Neural cell (in vitro differentiated cells): ENCODE results near the gene GNL2. TPM values are rescaled to one million over a fixed set of nuclear protein-coding genes. Genes with fewer than 3 reads are reported as not detected.

Source experiments
- H2AFZ ChIP-seq: fragments of 200-600, 300-800 bp; sonication (generic), shearing (Covaris generic); 2 replicates; pipeline ENCODE4 v1.6.0; 2014; ENCODE audit warnings: low read depth, mild to moderate bottlenecking, antibody characterized with exemption, low read length, moderate library complexity
- H3F3A ChIP-seq: fragments of 200-600 bp; shearing (Covaris generic); 2 replicates; pipeline ENCODE4 v1.6.1; 2016; ENCODE audit warnings: mild to moderate bottlenecking, moderate library complexity, mixed read lengths, antibody characterized with exemption, low read length; ENCODE audit not compliant: insufficient read depth, poor library complexity, severe bottlenecking
- H3K27ac ChIP-seq: fragments of 200-600, 300-800 bp; sonication (generic), shearing (Covaris generic); 2 replicates; pipeline ENCODE4 v1.5.1; 2014; ENCODE audit warnings: mild to moderate bottlenecking, low read length, moderate library complexity
- H3K27me3 ChIP-seq: fragments of 300-800, 200-600 bp; sonication (generic), shearing (Covaris generic); 2 replicates; pipeline ENCODE4 v1.6.0; 2014; ENCODE audit warnings: mild to moderate bottlenecking, low read depth, low read length, moderate library complexity; ENCODE audit not compliant: insufficient read depth
- H3K36me3 ChIP-seq: fragments of 300-800, 200-600 bp; sonication (generic), shearing (Covaris generic); 2 replicates; pipeline ENCODE4 v1.5.1; 2014; ENCODE audit warnings: mild to moderate bottlenecking, antibody characterized with exemption, low read length, moderate library complexity; ENCODE audit not compliant: insufficient read depth
- H3K4me2 ChIP-seq: fragments of 300-800, 200-600 bp; sonication (generic), shearing (Covaris generic); 2 replicates; pipeline ENCODE4 v1.6.0; 2014; ENCODE audit warnings: mild to moderate bottlenecking, low read length
- H3K4me3 ChIP-seq: fragments of 300-800, 200-600 bp; sonication (generic), shearing (Covaris generic); 2 replicates; pipeline ENCODE4 v1.5.1; 2014; ENCODE audit warnings: mild to moderate bottlenecking, low read length, moderate library complexity
- H3K79me2 ChIP-seq: fragments of 200-600 bp; shearing (Covaris generic); replicated peaks from 2 replicates; pipeline ENCODE4 v1.6.0; 2014; ENCODE audit warnings: mild to moderate bottlenecking, low read length, moderate library complexity; ENCODE audit not compliant: insufficient read depth
- H3K9ac ChIP-seq: fragments of 300-800, 200-600 bp; sonication (generic), shearing (Covaris generic); 2 replicates; pipeline ENCODE4 v1.6.1; 2016; ENCODE audit warnings: mild to moderate bottlenecking, low read length, mixed read lengths
- H3K9me2 ChIP-seq: fragments of 200-600 bp; shearing (Covaris generic); 2 replicates; pipeline ENCODE4 v1.6.1; 2016; ENCODE audit warnings: mild to moderate bottlenecking, low read length, mixed read lengths; ENCODE audit not compliant: insufficient read depth
- H3K9me3 ChIP-seq: fragments of 200-600, 300-800 bp; sonication (generic), shearing (Covaris generic); 2 replicates; pipeline ENCODE4 v1.6.1; 2016; ENCODE audit warnings: mild to moderate bottlenecking, mixed run types, low read length, moderate library complexity, mixed read lengths
- H4K20me1 ChIP-seq: fragments of 200-600 bp; shearing (Covaris generic); 2 replicates; pipeline ENCODE4 v1.6.1; 2016; ENCODE audit warnings: mild to moderate bottlenecking, mixed run types; ENCODE audit not compliant: insufficient read depth
- CTCF ChIP-seq: fragments of 450-650 bp; IDR thresholded peaks from 2 replicates; pipeline ENCODE4 v1.5.1; 2014; ENCODE audit warnings: antibody characterized with exemption, mild to moderate bottlenecking, moderate library complexity; ENCODE audit not compliant: poor library complexity, severe bottlenecking
- EP300 ChIP-seq: fragments of 450-650 bp; conservative IDR thresholded peaks from 2 replicates; pipeline ENCODE4 v1.6.1; 2014; ENCODE audit warnings: antibody characterized with exemption, mild to moderate bottlenecking, moderate library complexity; ENCODE audit not compliant: poor library complexity, severe bottlenecking
- EZH2 ChIP-seq: fragments of 200-600, 300-800 bp; shearing (Covaris generic), sonication (generic); IDR thresholded peaks from 2 replicates; pipeline ENCODE4 v1.6.1; 2014; ENCODE audit warnings: antibody characterized with exemption, low read length, borderline replicate concordance, mild to moderate bottlenecking; ENCODE audit not compliant: insufficient read depth, poor library complexity, severe bottlenecking
- MXI1 ChIP-seq: fragments of 450-650 bp; conservative IDR thresholded peaks from 2 replicates; pipeline ENCODE4 v1.6.1; 2014; ENCODE audit warnings: antibody characterized with exemption, mild to moderate bottlenecking; ENCODE audit not compliant: poor library complexity, severe bottlenecking
- POLR2AphosphoS5 ChIP-seq: IDR thresholded peaks from 2 replicates; pipeline ENCODE4 v1.6.1; 2012
- RAD21 ChIP-seq: fragments of 450-650 bp; conservative IDR thresholded peaks from 2 replicates; pipeline ENCODE4 v1.6.1; 2014; ENCODE audit warnings: antibody characterized with exemption, mild to moderate bottlenecking, moderate library complexity
- REST ChIP-seq: IDR thresholded peaks from 2 replicates; pipeline ENCODE4 v1.6.1; 2012; ENCODE audit warnings: borderline replicate concordance
- SMC3 ChIP-seq: fragments of 450-650 bp; conservative IDR thresholded peaks from 2 replicates; pipeline ENCODE4 v1.6.1; 2014; ENCODE audit warnings: antibody characterized with exemption, mild to moderate bottlenecking, moderate library complexity; ENCODE audit not compliant: poor library complexity
- TAF1 ChIP-seq: IDR thresholded peaks from 2 replicates; pipeline ENCODE4 v1.6.1; 2012; ENCODE audit warnings: low read depth
- polyA plus RNA-seq: library from polyadenylated mRNA; depleted of rRNA; stranded (reverse); fragments of >200 nt; gene quantifications from 2 replicates; pipeline ENCODE4 v1.2.3, GENCODE V29; 2014

Gene GNL2
- polyA plus RNA-seq, 1 donor from 2014 or later: 31.7 TPM

GRCh38 chr1:37620707-37621106, 25.0 kb upstream of the GNL2 start:
- no peak overlapping the region for H3K4me3 ChIP-seq
- H3F3A ChIP-seq: no peaks in the 10 kb centered on the region
- TF ChIP-seq MXI1: no peak
- TF ChIP-seq EP300: no peak
- TF ChIP-seq TAF1: no peak
- TF ChIP-seq RAD21: no peak
- no peak for TF ChIP-seq REST
- no peak for TF ChIP-seq CTCF
- TF ChIP-seq POLR2AphosphoS5: no peak
- TF ChIP-seq EZH2: no peak
- TF ChIP-seq SMC3: no peak
- no peak overlapping the region for H3K27ac ChIP-seq
- no peaks in the 10 kb centered on the region for H3K9me3 ChIP-seq
- H3K9me2 ChIP-seq: no peaks in the 10 kb centered on the region
- H2AFZ ChIP-seq: no peak overlapping the region
- no peaks in the 10 kb centered on the region for H4K20me1 ChIP-seq
- H3K36me3 ChIP-seq: no peaks in the 10 kb centered on the region
- no peaks in the 10 kb centered on the region for H3K79me2 ChIP-seq
- no peaks in the 10 kb centered on the region for H3K27me3 ChIP-seq
- no peak overlapping the region for H3K9ac ChIP-seq
- H3K4me2 ChIP-seq: no peak overlapping the region

GRCh38 chr1:37616330-37616729, 20.6 kb upstream of the GNL2 start:
- H3K4me3 ChIP-seq: no peak overlapping the region
- no peaks in the 10 kb centered on the region for H3K79me2 ChIP-seq
- no peaks in the 10 kb centered on the region for H3K9me2 ChIP-seq
- H3K9ac ChIP-seq: no peak overlapping the region
- no peaks in the 10 kb centered on the region for H3K36me3 ChIP-seq
- H3K4me2 ChIP-seq: no peak overlapping the region
- H3K9me3 ChIP-seq: no peaks in the 10 kb centered on the region
- TF ChIP-seq POLR2AphosphoS5 (no peak), EZH2 (no peak), RAD21 (no peak), REST (no peak), EP300 (no peak), CTCF (no peak)
- no peak overlapping the region for H3K27ac ChIP-seq
- no peaks in the 10 kb centered on the region for H4K20me1 ChIP-seq
- no peak overlapping the region for H2AFZ ChIP-seq
- H3F3A ChIP-seq: no peaks in the 10 kb centered on the region
- no peaks in the 10 kb centered on the region for H3K27me3 ChIP-seq
